Small intestine (tissue), 7 donors: ENCODE measurements around the gene ST6GAL2. TPM values are rescaled to one million over a fixed set of nuclear protein-coding genes. Genes with fewer than 3 reads are reported as not detected.

Experiments
- DNase-seq, 2 donors: peaks; one replicate each; pipeline versions ENCODE4 v3.0.0 to v3.0.0-alpha.2; 2013
- FAIRE-seq: peaks from 2 replicates; lab custom pipeline; 2012; peaks lifted over from hg19 to GRCh38; lab: Jason Lieb, UNC
- H3K27ac ChIP-seq, 3 donors: one replicate each; pipeline ENCODE4 v1.5.1; 2013; ENCODE audit warnings: low read length in 2 of 3, mild to moderate bottlenecking in 2 of 3, control low read depth in 1 of 3, inconsistent platforms in 1 of 3, low read depth in 1 of 3, moderate library complexity in 1 of 3
- H3K27me3 ChIP-seq, 3 donors: one replicate each; pipeline ENCODE4 v1.6.1; 2013; ENCODE audit warnings: low read length in 3 of 3, inconsistent platforms in 1 of 3; ENCODE audit not compliant: control insufficient read depth in 3 of 3, insufficient read depth in 3 of 3
- H3K36me3 ChIP-seq, 3 donors: one replicate each; pipeline ENCODE4 v1.6.1; 2013; ENCODE audit warnings: low read length in 3 of 3, inconsistent platforms in 1 of 3, low read depth in 1 of 3, mild to moderate bottlenecking in 1 of 3, moderate library complexity in 1 of 3; ENCODE audit not compliant: control insufficient read depth in 3 of 3, insufficient read depth in 2 of 3
- H3K4me1 ChIP-seq, 3 donors: one replicate each; pipeline ENCODE4 v1.6.1; 2013; ENCODE audit warnings: low read length in 2 of 3, inconsistent platforms in 1 of 3, low read depth in 1 of 3, mild to moderate bottlenecking in 1 of 3, moderate library complexity in 1 of 3; ENCODE audit not compliant: control insufficient read depth in 3 of 3, insufficient read depth in 2 of 3
- H3K4me3 ChIP-seq, 3 donors: one replicate each; pipeline ENCODE4 v1.5.1; 2013; ENCODE audit warnings: low read length in 3 of 3, control low read depth in 1 of 3, inconsistent platforms in 1 of 3, low read depth in 1 of 3, mild to moderate bottlenecking in 1 of 3, moderate library complexity in 1 of 3
- H3K9me3 ChIP-seq, 2 donors: one replicate each; pipeline ENCODE4 v1.6.1; 2013; ENCODE audit warnings: low read depth in 1 of 2, low read length in 1 of 2; ENCODE audit not compliant: control insufficient read depth in 2 of 2, insufficient read depth in 1 of 2
- WGBS, 3 donors: extraction: QIAGEN DNeasy Blood & Tissue Kit; methylation state at CpG; one replicate each; pipeline ENCODE4 v1.1.7; 2013; 5-methylcytosine and 5-hydroxymethylcytosine counted together
- polyA plus RNA-seq, 4 donors: library from polyadenylated mRNA; stranded (reverse) in 3 of 4; unstranded in 1 of 4; fragments of 200-250 nt in 3 of 4; fragments of 120-200 nt in 1 of 4; gene quantifications; one replicate each; pipeline versions ENCODE4 v1.2.1 to v1.2.3, GENCODE V29; 2013
- donor health status: healthy with polysubstance abuse.
- donor health status: control.
- donor health status: control.
- donor health status: Bipolar disorder and iron deficiency.
- donor health status: healthy.

ST6GAL2 gene
- polyA plus RNA-seq, 4 donors = 0.03 to 0.89 TPM; not detected in 2

DNA sequence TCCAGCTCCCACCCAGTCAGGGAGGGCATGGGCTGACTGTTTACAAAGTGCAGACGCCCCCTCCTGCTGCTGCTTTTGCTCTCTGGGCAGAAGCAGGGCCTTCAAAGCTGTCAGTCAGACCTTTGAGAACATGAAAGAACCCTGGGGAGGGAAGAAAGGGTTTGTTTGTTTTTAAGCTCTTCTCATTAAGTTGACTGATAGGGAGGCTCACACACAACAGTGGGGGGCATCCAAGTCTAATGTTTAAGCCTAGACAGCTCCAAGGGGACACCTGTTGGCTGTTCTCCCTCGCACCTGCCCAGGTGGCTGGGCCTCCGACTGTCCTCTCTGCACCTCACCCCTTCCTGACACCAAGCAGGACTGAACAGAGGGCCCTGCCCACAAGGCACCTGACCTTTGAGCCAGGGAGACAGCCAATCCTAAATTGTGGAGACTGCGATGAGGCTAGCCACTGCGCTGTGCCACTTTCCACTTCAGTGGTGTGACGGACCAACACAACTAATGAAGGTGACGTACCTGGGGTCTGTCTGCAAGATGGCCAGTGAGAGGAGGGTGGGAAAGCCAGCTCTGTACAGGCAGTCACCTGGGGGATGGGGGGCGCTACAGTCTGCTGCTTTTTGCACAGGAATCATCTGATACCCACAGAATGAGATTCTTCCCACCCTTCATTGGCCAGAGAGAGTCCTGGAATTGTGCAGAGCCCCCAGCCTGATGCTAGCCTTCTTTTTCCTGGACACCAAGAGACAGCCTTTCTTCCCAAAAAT, 16.3 kb downstream of the ST6GAL2 start:
- Histone ChIP-seq H3K9me3 (no peaks in the 10 kb centered on the region), H3K4me1 (no peaks in the 10 kb centered on the region), H3K4me3 (no peak overlapping the region), H3K36me3 (no peaks in the 10 kb centered on the region), H3K27me3 (no peaks in the 10 kb centered on the region), H3K27ac (no peak overlapping the region)
- FAIRE-seq = no peak
- 49 to 74% (median 64%) methylated on average over 8 of the region's 8 CpGs for WGBS, 3 donors
- no peak for DNase-seq

DNA sequence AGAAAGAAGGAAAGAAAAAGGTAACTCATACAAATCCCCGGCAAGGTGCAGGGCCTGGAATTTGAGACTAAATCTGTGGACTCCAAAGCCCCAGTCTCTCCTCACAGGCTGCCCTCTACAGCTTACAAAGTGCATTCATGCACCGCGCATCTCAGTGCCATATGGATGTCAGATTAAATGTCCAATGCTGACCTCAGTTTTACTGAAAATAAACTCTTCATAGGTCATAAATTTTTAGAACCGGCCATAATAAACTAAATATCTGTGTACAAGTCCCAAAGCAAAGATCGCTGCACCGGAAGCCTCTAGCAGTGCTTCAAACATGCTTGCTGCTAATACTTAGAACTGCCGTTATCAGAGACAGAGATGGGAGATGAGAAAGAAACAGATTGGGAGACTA, 17.7 kb downstream of the ST6GAL2 start:
- H3K36me3 ChIP-seq = no peaks in the 10 kb centered on the region
- H3K27me3 ChIP-seq = no peaks in the 10 kb centered on the region
- H3K4me3 ChIP-seq = no peak overlapping the region
- no peaks in the 10 kb centered on the region for H3K4me1 ChIP-seq
- no peaks in the 10 kb centered on the region for H3K9me3 ChIP-seq
- no peak for FAIRE-seq
- no peak for DNase-seq
- 52 to 58% (median 53%) methylated on average over 7 of the region's 7 CpGs for WGBS, 3 donors
- H3K27ac ChIP-seq = no peak overlapping the region

DNA sequence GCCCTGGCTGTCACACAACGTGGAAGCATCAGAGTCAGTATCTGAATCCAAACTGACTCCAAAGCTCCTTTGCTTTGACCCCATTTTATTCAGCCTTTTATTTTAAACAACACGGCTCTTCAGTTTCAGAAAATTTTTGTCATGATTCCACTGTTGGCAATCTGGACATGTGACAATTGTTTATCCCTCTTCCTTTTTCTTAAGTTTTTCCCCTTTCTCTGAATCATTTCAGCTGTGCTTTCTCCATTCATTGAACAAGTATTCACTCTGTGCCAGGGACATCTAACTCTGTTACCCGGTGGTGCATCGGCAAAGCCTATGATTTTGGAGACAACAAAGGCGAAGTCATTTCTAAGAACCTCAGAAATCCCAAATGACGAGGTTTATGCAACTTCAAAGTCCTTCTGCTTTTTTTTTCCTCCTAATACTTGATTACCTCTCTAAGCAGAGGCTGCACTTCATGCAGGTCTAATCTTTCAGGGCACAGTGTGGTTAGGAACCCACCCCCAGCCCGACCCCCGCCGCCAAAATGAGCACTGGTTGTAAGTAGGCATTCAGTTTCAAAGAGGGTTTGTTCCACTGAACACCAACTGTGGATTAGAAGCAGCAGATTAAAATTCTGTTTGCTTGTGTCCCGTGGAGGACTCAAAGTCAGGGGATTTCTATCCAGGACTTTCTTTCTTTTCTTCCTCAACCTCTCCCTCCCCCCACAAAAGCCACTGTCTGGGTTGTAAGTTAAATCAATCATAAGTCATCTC, 18.6 kb downstream of the ST6GAL2 start:
- 64 to 69% (median 64%) methylated on average over 10 of the region's 10 CpGs for WGBS, 3 donors
- no peaks in the 10 kb centered on the region for H3K27me3 ChIP-seq
- FAIRE-seq (no peak), DNase-seq (no peak)
- H3K27ac ChIP-seq = no peak overlapping the region
- no peaks in the 10 kb centered on the region for H3K4me1 ChIP-seq
- H3K9me3 ChIP-seq = no peaks in the 10 kb centered on the region
- no peaks in the 10 kb centered on the region for H3K36me3 ChIP-seq
- no peak overlapping the region for H3K4me3 ChIP-seq

DNA sequence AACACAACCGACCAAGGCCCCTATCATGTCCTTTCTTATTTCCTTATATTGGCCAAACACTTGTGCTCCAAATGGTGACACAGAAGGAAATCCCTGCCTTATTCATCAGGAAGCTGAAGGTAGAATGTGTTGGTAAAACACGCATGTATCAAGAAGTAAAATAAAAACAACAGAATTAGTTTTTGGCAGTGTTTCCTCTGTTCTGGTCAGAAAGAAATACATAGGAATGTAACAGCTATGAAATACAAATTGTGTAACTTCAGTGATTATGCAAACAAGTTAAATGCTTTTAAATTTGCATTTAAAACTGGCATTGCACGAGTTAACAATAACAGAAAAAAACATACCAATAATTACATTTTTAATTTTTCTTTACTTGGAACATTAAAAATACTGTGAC, 19.3 kb downstream of the ST6GAL2 start:
- Histone ChIP-seq H3K4me3 (no peak overlapping the region), H3K36me3 (no peaks in the 10 kb centered on the region), H3K27ac (no peak overlapping the region), H3K4me1 (no peaks in the 10 kb centered on the region), H3K27me3 (no peaks in the 10 kb centered on the region), H3K9me3 (no peaks in the 10 kb centered on the region)
- 61 to 71% (median 71%) methylated on average over 3 of the region's 3 CpGs for WGBS, 3 donors
- DNase-seq = no peak
- no peak for FAIRE-seq

DNA sequence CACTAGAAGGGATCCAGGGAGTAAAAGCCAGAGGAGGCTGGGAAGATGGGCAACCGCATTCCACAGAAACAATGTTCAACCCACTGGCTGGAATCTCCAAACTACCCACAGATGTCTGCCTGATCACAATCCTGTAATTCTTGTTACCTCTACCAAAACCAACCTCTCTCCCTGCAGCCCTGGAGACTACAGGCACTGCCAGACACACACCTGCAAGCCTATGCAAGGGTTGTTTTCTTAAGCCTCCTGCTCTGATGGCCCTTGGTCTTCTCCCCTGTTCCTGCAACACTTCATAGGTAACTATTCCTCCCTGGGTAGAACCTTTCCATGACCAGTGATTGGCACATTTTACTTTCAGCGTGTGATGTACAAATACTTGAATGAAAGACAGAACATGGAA, 21.9 kb downstream of the ST6GAL2 start:
- no peaks in the 10 kb centered on the region for H3K27me3 ChIP-seq
- no peaks in the 10 kb centered on the region for H3K9me3 ChIP-seq
- 83 to 94% (median 94%) methylated on average over 2 of the region's 2 CpGs for WGBS, 3 donors
- no peak overlapping the region for H3K4me3 ChIP-seq
- no peak for DNase-seq
- no peaks in the 10 kb centered on the region for H3K36me3 ChIP-seq
- no peaks in the 10 kb centered on the region for H3K4me1 ChIP-seq
- no peak overlapping the region for H3K27ac ChIP-seq
- no peak for FAIRE-seq

DNA sequence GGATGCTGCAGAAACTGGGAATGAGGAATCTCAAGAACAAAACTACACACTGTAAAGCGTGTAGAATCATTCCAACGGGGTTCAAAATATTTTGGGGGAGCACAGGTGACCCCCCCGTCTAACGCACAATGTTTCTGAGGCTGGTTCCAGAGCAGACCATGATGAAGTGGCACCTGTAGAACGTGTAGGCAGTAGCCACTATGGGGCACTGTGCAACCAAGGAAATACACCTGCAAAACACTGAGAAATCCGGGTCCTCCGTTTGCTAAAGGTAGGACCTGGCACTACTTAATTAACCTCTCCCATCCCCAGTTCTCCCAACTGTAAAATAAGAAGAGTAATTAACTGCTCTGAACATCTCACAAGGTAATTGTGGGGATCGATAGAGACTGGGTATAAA, 22.6 kb downstream of the ST6GAL2 start:
- Histone ChIP-seq H3K9me3 (peaks cover 0 to 5% of the 10 kb centered on the region in 2 donors), H3K4me1 (no peaks in the 10 kb centered on the region), H3K27me3 (no peaks in the 10 kb centered on the region), H3K27ac (no peak overlapping the region), H3K4me3 (no peak overlapping the region), H3K36me3 (no peaks in the 10 kb centered on the region)
- no peak for DNase-seq
- 52 to 63% (median 56%) methylated on average over 8 of the region's 8 CpGs for WGBS, 3 donors
- FAIRE-seq = no peak

DNA sequence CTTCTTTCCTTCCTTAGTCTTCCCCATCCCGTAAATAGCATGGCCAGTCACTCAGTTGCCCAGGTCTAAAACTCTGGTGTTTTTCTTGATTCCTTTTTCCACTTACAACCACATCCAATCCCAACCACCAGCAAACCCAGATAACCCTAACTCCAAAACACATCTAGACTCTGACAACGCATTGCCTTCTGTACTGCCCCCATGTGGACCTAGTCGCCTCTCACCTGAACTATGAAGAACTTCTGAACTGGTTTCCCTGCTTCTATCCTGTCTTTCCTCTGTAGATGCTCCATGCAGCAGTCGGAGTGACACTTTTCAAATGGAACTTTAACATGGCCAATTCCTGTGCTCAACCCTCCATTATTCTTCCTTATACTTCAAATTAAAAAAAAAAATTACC, 26.5 kb downstream of the ST6GAL2 start:
- Histone ChIP-seq H3K27me3 (no peaks in the 10 kb centered on the region), H3K4me1 (no peaks in the 10 kb centered on the region), H3K4me3 (no peak overlapping the region), H3K36me3 (no peaks in the 10 kb centered on the region), H3K9me3 (peaks cover 0 to 5% of the 10 kb centered on the region in 2 donors), H3K27ac (no peak overlapping the region)
- FAIRE-seq = no peak
- DNase-seq = no peak
- WGBS, 3 donors = 87 to 91% (median 90%) methylated on average over 4 of the region's 4 CpGs

DNA sequence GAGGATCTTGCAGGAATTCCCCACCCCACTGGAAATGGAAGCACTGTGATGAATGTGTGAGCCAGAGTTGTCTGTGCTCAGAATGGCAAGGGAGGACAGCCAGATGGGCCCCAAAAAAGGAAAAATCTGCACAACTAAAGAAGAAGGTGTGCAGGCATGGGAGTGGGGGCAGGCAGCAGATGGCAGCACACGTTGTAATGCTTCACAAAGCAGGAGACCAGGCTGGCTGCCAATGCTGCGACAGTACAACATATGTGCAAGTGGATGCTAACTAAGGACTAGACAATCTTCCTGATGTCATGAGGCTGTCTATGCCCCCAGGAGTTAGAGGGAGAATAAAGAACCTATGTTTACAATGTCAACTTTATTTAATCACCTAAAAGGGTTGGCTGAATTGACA, 27.2 kb downstream of the ST6GAL2 start:
- no peaks in the 10 kb centered on the region for H3K4me1 ChIP-seq
- H3K9me3 ChIP-seq = peaks cover 0 to 5% of the 10 kb centered on the region in 2 donors
- H3K36me3 ChIP-seq = no peaks in the 10 kb centered on the region
- H3K27ac ChIP-seq = no peak overlapping the region
- no peaks in the 10 kb centered on the region for H3K27me3 ChIP-seq
- 52 to 77% (median 65%) methylated on average over 2 of the region's 2 CpGs for WGBS, 3 donors
- H3K4me3 ChIP-seq = no peak overlapping the region
- FAIRE-seq (no peak), DNase-seq (no peak)
